ENCODE results near the gene FAM83F.
"Not testable (repeated sequence)": the region's sequence is repeated elsewhere in the genome, so short reads cannot be mapped to it uniquely, and the experiment has no call there.

FAM83F gene

DNA sequence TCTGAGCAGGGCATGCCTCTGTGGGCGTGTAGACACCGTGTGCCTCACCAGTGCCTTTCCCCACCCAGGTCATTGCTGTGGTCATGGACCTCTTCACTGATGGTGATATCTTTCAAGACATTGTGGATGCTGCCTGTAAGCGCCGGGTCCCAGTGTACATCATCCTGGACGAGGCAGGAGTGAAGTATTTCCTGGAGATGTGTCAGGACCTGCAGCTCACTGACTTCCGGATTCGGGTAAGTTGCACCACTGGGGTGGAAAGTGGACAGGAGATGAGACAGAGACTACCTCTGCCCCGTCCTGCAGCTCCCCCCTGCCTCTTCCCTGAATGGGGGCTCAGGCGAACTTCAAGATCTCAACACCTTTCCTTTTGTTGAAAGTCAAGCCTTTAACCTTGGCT lies 24.3 kb downstream of the FAM83F start:
- DNase-seq: no peak

DNA sequence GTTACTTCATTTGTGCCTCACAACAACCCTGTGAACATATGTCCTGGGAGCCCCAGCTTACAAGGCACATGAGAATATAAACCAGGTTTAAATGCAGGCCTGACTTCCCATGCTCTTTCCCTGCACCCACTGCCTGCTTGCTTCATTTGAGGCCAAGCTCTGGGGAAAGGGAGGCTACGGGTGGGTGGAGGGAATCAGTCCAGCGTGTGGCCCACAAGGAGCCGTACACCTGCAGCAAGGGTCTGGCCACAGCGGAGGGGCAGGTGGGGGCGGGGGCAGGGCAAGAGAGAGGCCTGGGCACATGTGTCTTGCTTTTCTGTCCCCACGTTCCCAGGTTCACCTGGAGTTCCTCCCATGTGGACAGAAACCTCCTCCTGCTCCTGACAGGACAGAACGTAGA lies 26.2 kb downstream of the FAM83F start:
- no peak for DNase-seq

DNA sequence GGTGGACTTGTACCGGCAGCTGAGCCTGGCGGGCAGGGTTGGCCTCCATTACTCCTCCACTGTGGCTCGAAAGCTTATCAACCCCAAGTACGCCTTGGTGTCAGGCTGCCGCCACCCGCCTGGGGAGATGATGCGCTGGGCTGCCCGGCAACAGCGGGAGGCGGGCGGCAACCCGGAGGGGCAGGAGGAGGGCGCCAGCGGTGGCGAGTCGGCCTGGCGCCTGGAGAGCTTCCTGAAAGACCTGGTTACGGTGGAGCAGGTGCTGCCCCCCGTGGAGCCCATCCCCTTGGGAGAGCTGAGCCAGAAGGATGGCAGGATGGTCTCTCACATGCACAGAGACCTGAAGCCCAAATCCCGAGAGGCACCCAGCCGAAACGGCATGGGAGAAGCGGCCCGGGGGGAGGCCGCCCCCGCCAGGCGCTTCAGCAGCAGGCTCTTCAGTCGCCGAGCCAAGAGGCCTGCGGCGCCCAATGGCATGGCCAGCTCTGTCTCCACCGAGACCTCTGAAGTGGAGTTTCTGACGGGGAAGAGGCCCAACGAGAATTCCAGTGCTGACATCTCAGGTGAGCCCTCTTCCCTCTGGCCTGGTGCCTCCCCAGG lies 26.7 kb downstream of the FAM83F start:
- no peak for DNase-seq

DNA sequence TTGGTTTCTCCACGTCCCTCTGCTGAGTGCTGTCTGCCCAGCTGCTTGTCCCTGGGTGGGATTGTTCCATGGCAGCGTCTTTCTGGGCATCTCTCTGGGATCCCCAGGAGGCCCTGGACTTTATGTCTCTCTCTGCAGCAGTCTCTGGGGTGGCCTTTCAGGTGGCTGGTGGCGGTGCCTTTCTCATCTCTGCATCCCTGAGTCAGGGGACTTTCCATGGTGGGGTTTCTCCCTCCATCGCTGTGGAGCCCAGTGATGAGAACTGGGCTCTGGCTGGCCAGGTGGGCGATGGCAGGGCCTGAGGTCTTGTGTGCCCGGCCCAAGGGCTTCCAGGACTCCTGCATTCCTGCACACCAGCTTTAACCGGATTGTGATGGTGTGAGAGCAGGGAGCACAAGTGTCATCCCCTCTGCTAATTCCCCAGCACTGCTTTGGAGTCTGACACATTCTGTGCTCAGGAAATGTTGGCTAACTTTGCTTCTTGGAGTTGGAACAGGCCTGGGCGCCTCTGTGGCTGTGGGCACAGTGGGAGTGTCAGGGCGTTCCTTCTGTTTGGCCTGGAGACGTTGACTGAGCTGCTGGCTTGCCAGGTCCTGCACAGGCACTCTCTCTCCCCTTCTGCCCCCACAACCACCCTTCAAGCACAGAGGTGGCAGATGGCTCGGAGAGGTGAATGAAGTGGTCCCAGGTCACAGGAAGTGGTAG lies 27.9 kb downstream of the FAM83F start:
- DNase-seq: no peak

DNA sequence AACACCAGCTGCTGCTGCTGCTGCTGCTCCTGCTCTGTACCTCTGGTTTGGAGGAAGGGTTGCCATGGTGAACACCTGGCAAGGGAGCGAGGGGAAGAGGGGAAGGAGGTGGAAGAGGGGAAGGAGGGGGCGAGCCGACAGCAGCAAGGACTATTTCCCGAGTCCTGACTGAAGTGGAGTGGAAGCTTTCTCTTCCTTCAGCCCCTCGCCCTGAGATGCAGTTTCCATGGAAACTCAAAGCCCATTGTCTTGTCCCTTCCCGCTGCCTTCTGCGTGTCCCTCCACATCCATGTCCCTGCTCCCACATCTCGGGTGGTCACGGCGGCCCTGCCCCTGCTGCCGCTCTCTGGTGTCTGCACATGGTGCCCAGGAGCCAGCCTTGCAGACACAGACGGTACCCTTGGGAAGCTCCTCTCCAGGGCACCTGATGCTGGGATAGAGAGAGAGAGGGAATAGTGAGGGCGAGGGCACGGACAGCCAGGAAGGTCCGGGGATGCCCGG lies 28.6 kb downstream of the FAM83F start:
- no peak for DNase-seq

DNA sequence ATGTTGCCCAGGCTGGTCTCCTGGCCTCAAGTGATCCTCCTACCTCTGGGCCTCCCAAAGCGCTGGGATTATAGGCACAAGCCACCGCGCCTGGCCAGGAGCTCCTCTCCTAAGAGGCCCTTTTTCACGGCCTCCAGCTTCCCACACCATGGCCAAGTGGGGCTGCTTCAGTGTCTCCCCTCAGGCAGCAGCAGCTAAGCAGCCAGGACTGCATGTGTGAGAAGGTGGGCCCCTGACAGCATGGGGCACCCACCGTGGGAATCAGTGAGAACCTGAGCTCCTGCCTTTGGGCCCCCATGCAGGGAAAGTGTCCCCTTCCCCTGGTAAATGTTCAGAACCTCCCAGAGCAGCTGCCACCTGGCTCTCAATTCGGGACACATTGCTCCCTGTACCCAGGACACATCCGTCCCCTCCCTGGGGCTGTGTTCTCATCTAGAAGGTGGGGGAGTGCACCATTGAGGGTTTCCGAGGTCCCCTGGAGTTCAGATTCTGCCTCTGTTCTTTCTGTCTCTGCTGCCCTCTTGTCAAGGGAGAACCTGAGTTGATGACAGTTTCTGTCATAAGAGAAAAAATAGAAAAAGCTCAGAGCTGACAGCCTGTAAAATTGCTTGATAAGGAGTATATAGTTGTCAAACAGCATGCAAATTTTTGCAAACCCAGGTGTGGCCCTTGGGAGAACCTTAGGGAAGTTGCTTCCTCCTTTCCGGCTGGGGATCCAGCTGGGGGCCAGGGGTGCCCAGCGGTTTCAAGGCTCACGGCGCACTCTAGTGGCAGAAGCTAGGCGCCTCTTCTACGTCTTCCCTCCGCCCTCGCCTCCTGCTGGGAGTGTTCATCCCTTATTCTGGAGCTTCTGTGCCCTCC lies 29.7 kb downstream of the FAM83F start:
- no peak for DNase-seq

DNA sequence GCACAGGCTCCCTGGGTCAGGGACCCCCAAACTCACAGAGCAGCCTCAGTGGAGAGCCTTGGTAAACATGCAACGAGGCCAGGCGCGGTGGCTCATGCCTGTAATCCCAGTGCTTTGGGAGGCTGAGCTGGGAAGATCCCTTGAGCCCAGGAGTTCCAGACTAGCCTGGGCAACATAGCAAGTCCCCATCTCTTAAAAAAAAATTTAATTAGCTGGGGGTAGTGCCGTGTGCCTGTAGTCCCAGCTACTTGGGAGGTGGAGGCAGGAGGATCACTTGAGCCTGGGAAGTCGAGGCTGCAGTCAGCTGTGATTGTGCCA lies 30.3 kb downstream of the FAM83F start:
- not testable (repeated sequence) for DNase-seq

DNA sequence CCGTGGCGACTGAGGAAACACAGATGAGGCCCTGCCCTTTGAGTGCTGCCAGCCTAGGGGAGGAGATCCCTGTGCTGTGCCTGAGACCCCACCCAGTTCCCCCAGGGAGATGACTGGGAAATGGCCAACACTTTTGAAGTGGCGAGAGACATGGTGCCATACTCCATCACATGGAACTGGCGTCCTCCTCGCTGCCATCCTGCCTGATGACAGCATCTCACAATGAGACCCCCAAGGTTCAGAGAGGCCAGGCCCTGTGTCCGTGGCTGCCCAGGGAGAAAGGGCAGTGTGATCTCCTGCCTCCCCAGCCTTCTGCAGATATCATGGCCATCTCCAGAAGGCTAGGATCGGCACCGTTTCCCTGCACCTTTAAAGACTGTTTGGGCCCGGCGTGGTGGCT lies 31.1 kb downstream of the FAM83F start:
- no peak for DNase-seq

DNA sequence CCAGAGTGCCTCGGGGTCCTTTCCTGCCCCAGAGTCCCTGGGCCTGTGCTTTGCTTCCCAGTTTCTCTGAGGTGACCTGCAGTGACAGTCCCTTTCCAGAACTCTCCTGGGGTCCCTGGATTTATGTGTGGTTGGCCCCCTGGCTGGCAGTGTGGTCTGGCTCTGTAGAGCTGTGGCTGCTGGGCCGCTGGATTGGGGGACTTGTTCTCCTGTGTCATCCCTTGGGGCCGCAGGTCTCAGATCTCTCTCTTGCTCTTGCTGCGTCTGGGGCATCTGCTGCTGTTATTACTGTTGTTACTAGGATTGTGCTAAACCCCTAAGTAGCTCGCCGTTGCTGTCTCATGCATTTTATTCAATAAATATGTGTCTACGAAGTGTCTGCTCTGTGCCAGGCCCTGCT lies 31.9 kb downstream of the FAM83F start:
- DNase-seq: no peak

DNA sequence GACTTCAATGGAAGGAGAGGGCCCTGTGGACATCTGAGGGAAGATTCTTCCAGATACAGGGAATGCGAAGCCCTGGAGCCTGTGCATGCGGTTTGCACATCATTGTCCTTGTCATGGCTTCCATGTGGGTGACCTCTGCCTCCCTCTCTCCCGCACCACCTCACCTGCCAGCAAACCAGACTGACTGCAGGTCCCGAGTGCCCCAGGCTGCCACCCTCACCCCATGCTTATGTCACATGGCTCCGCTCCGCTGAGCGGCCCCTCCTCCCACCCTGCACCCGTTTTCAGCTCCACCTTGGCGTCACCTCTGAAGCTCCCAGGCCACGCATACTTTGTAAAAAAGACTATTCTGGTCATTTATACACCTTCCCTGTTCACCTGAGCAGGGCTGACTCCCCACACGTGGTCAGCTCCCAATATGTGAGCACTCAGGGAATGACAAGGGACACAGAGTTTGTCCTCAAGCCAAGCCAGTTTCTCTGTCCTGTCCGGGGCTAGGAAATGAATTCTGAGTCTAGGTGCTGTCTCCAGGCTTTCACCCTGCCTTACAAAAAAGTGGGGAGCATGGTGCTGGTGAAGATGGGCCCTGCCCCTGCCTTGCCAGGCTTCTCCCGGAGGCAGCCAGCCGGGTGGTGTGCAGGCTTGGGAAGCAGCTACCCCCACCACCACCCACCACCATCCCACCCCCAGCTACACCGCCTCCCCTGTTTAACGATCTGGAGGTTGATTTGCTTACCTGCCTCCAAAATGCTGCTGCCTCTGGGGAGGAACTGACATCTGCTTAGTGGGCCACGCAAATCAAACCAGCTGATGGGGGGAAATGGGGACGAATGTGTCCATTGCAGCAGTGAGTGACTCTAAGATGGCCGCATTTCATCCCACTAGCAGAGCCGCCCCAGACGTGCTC lies 32.7 kb downstream of the FAM83F start:
- DNase-seq: no peak

DNA sequence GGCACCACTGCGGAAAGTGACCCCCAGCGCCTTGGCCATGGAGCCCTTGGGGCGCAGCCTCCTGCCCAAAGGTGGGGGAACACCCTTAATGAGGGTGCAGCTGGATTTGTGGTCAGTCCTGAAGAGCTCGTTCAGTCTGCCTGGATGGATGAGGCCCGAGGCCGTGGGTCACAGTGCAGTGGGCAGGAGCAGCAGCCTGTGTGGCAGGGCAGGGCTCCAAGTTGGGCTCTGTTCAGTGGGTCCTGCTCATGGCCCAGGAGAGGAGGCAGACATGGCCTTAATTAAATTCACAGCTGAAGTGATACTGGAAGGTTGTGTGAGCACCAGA lies 33.3 kb downstream of the FAM83F start:
- DNase-seq: no peak

DNA sequence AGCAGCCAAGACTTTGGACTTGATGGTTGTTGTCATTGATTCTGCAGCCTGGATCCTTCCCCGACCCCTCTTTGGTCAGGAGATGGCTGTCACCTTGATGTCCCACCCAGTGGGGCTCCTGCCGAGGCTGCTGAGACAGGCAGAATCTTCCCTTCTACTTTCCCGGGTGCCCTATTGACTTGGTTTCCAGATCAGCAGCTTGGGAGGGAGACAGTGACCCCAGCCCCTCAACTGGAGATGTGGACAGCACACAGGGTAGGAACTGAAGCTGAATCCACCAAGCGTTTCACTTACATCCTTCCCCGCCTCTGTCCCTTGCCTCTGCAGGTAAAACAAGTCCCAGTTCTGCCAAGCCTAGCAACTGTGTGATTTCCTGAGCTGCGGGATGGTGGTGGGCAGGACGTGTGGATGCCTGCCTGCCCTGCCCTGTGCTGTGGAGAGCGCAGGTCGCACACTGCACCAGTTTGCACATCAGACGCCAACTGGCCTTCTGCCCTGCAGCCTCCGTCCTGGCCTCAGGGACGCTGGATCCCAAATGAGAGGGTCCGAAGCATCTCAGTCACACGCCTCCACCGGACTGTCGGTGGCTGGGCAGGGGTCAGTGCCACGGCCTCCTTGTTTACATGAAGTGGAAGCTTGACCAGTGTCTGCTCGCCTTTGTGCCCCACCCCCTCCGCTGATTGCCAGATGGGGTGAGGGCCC lies 34.6 kb downstream of the FAM83F start:
- no peak for DNase-seq

DNA sequence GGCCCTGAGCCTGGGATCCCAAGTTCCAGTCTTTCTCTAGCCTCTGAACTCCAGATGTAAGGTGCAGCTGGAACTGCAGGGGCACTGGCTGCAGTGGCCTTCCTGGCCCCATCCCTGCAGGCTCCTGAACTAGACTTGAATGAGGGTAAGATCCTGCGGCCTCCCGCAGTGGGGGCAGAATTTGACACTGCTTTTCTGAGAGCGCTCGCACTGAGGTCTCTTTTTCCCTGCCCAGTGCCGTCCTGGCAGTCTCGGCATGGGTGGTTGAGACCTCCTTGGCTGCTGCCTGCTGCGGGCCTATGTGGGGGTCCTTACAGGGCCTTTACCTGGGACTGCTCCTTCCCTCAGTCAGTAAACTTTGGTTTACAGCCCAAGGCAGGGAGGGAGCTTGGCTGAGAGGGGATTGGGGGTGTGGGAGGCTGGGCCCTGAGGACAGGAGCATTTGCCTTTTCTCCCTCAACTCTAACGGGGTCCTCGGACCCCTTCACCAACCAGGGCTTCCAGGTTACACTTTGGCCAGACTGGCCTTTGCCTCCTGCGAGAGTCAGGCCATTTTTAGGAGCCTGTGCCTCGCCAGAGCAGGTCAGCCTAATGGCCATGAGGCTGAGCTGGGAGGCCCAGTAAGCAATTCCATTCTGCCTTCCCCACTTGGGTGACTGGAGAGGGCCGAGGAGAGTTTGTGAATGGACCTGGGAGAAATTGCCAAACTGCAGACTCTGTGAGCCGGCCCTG lies 35.4 kb downstream of the FAM83F start:
- no peak for DNase-seq

DNA sequence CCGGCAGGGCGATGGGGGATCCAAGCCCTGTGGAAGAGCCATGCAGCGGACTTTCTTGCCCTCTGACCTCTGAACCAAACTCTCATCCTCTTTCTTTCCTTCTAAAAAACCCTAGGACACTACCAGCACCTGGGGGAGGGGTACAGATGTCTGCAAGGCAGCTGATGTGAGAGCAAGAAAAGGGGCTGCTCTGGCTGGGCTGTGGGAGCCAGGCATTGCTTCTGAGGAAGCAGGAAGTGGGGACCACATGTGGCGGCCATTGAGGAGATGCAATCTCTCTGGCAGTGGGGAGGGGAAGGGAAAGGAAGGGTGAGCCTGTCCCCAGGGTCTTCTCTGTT lies 36.0 kb downstream of the FAM83F start:
- no peak for DNase-seq

DNA sequence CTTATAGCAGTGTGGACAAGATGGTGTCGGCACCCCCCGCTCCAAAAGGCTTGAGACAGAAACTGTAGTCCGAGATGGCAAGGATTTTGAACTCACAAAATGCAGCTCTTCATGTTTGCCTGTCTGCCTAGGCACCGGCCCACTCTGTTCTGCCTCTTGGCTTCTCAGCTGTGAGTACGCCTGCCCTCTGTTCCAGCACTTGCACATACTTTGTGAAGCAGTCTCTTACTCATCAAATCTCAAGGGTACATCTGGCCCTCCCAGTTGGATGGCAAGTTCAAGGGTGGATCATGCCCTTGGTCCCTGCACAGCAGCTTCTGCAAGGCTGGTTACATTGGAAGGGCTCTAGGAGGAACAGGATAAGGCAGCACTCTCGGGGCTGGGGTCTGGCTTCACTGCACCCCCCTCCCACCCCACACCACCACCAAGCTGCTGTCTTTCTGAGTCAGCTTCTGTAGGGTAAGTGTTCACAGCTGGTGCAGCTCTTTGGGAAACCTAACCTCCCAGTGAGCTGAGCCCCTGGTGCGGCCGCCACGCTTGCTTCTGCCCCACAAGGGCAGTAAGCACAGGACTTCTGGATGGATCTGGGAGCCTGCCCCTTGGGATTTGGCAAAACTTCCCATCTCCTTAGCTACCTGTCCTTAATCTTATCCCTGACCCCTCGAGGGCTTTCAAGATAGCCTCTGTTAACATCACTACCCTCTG lies 37.2 kb downstream of the FAM83F start:
- DNase-seq: no peak

DNA sequence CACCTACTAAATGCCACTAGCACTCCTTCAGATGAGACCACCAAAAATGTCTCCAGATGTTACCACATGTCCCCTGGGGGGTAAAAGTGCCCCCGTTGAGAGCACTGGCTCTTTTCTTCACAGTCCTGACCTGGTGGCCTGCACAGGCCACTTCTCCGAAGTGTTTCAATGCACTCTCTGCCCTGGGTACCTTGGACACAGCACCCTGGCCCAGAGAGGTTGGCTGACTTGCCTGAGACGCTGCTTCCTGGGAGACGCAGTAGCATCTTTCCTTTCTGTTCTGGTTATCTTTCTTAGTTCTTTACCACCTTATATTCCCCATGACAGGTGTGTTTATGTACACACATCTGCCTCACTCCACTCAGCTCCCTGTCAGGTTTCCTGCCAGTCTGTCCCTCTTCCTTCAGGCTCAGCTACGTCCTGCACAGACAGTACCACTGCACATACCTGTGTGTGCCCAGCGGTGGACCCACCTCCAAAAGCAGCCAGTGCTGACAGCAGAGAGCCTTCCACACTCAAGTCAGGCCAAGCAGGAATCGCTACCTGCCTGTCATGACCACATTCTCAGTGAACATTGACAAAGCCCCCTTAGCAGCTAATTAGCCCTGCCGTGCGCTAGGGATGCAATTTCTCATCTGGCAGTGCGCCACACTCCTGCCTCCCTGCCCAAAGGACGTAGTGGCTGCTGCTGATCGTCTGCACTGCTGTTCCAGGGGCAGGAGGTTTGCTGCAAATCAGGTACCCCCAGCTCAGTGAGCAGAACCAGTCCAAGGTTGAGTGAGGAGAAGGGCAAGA lies 39.0 kb downstream of the FAM83F start:
- DNase-seq: no peak

DNA sequence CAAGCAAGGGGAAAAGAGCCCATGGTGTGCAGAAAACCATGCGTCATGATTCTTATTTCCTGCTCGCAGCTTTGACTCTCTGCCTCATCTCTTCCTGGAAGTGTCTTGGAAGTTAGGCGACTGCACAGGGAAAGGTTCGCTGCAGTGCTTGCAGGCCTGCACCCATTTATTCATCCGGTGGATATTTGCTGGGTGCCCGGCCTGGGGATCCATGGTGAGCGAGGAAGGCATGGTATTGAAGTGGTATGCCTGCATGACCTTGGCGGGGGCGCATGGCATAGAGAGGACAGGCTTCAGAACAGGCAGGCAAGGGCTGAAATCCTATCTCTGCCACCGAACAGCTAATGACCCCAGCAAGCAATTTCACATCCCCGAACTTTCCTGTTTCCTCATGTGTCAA lies 40.6 kb downstream of the FAM83F start:
- DNase-seq: no peak

DNA sequence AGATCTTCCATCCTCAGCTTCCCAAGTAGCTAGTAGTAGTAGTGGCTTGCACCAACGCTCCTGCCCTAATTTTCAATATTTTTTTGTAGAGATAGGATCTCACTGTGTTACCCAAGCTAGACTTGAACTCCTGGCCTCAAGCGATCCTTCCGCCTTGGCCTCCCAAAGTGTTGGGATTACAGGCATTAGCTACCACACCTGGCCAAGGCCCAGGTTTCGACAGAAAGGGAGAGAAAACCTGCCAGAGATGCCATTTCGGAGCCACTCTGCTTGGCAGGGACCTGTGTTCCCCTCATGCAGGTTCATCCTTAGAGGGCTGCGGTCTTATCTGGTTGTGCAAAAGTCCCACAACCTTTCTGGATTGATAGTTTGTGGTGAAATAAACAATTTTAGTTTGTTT lies 41.4 kb downstream of the FAM83F start:
- DNase-seq: no peak

DNA sequence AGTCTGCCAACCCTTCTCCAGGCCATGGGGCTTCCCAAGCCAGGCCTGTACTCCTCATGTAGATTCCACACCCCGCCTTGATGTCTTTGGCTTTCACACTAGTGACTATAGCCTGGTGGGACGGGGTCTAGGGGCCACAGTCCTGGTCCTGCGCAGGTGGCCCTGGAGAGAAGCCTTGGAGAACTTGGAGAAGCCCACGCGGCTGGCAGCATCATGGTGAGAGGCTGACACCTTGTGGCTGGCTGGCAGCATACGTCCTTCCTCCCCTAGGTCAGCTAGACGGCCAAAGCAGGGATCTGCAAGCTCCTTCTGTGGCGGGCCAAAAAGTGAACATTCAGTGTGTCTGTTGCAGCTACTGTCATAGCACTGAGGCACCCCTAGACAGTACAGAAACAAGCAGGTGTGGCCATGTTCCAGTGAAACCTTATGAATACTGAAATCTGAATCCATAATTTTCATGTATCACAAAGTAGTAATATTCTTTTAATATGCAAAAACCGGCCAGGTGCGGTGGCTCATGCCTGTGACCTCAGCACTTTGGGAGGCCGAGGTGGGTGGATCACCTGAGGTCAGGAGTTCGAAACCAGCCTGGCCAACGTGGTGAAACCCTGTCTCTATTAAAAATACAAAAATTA lies 42.0 kb downstream of the FAM83F start:
- DNase-seq: peak in 1 of 2 experiments; percentile 10

DNA sequence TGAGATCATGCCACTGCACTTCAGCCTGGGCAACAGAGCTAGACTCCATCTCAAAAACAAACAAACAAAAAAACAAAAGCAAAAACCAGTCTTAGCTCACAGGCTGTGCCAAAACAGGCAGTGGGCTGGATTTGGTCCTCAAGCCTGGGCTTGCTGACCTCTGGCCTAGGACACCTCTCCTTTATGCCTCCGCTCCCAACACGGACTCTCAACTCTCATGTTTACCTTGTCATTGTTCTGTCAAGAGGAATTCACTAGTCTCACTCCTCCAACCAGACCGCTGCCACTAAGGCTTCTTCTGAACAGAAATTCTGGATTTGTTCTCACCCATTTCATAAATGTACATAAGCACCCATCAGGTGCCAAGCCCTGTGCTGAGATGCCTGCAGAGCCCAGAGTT lies 42.6 kb downstream of the FAM83F start:
- DNase-seq: no peak
